GM12872 (cell line): Measurements from ENCODE around the gene NHSL1.

Source experiments
- CTCF ChIP-seq: IDR thresholded peaks from 3 replicates; pipeline ENCODE4 v1.5.1; 2011; ENCODE audit warnings: low read depth, mild to moderate bottlenecking, low read length, moderate library complexity; ENCODE audit not compliant: insufficient read depth

The NHSL1 gene

GRCh38 chr6:138473144-138473543 is 26.1 kb downstream of the NHSL1 start:
- TF ChIP-seq CTCF = no peak

- TF ChIP-seq CTCF = no peak
These were observed 30.8 kb downstream of the NHSL1 start for GRCh38 chr6:138468320-138469015.

- TF ChIP-seq CTCF = no peak
These were observed 31.4 kb downstream of the NHSL1 start for GRCh38 chr6:138467901-138468300.

- no peak for TF ChIP-seq CTCF
These were observed 34.2 kb downstream of the NHSL1 start for GRCh38 chr6:138465007-138465645.

- TF ChIP-seq CTCF = no peak
These were observed 35.2 kb downstream of the NHSL1 start for GRCh38 chr6:138464085-138464484.

GRCh38 chr6:138461647-138462046 is 37.6 kb downstream of the NHSL1 start:
- TF ChIP-seq CTCF = no peak

GRCh38 chr6:138456401-138456790 is 42.9 kb downstream of the NHSL1 start:
- TF ChIP-seq CTCF = no peak
